ENCODE results near the gene TNS3.

DNA sequence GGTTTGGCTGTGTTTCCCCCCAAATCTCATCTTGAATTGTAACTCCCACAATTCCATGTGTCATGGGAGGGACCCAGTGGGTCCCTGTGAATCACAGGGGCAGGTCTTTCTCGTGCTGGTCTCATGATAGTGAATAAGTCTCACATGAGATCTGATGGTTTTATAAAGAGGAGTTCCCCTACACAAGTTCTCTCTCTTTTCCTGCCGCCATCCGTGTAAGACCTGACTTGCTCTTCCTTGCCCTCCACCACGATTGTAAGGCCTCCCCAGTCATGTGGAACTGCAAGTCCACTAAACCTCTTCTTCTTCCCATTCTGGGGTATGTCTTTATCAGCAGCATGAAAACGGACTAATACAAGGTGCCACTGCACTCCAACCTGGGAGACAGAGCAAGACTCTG, 329.2 kb downstream of the TNS3 start:
- TF ChIP-seq, protein P1, sequence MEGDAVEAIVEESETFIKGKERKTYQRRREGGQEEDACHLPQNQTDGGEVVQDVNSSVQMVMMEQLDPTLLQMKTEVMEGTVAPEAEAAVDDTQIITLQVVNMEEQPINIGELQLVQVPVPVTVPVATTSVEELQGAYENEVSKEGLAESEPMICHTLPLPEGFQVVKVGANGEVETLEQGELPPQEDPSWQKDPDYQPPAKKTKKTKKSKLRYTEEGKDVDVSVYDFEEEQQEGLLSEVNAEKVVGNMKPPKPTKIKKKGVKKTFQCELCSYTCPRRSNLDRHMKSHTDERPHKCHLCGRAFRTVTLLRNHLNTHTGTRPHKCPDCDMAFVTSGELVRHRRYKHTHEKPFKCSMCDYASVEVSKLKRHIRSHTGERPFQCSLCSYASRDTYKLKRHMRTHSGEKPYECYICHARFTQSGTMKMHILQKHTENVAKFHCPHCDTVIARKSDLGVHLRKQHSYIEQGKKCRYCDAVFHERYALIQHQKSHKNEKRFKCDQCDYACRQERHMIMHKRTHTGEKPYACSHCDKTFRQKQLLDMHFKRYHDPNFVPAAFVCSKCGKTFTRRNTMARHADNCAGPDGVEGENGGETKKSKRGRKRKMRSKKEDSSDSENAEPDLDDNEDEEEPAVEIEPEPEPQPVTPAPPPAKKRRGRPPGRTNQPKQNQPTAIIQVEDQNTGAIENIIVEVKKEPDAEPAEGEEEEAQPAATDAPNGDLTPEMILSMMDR (IDR thresholded peaks at IDR 0.05): no peak
- TF ChIP-seq EZH2 (IDR thresholded peaks at IDR 0.05; ENCODE audit: borderline replicate concordance, insufficient read depth, low read depth, low read length, poor library complexity, severe bottlenecking): no peak

All from B cell (primary cell).